ENCODE data around the gene PCDHB5. TPM values are rescaled to one million over a fixed set of nuclear protein-coding genes. Genes with fewer than 3 reads are reported as not detected.
"Not testable (repeated sequence)": the region's sequence is repeated elsewhere in the genome, so short reads cannot be mapped to it uniquely, and the experiment has no call there.

PCDHB5 gene
- total RNA-seq, 1 donor from 2014 or later, result 6.4 TPM

DNA sequence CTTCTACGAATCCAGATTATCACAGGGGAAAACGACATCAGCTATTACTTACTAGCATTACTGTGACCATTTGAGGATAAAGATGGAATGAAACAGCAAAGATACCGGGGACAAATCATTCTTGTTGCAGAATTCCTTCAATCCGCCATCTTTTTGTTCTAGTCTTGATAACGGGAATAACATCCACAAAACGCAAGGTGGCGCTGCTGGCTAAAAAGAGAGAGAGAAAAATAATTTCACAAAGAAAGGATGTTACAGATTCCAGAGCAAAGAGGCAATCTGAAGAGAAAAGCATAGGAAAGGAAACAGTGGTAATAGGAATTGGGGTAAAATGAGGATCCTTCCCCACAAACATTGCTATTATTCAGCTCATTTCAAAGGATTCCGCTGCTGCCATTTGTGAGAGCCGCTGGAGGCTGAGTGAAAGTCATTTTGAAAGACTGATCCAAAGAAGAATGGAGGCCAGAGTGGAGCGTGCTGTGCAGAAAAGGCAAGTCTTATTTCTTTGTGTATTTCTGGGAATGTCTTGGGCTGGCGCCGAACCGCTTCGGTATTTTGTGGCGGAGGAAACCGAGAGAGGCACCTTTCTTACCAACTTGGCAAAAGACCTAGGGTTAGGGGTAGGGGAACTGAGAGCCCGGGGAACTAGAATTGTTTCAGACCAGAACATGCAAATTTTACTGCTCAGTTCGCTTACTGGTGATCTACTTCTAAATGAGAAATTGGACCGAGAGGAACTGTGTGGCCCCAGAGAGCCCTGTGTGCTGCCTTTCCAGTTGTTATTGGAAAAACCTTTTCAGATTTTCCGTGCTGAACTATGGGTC, 37.6 kb downstream of the PCDHB5 start, which contains the start of gene PCDHB7:
PCDHB7 (plus strand) TSS at position 264 of the 824 bp plus-strand sequence; CDS start at position 456, 192 bp downstream.
- peak; percentile 13 for TF ChIP-seq CTCF (IDR thresholded peaks at IDR 0.05)
- no peaks in the 10 kb centered on the region for H3K27me3 Mint-ChIP-seq (ENCODE audit: unreplicated experiment)
- H3K4me1 Mint-ChIP-seq (ENCODE audit: unreplicated experiment), result no peaks in the 10 kb centered on the region
- H3K36me3 Mint-ChIP-seq (ENCODE audit: unreplicated experiment), result peaks cover 10% of the 10 kb centered on the region
- peaks cover 34% of the 10 kb centered on the region for H3K9me3 Mint-ChIP-seq (ENCODE audit: unreplicated experiment)
- H3K27ac Mint-ChIP-seq (ENCODE audit: unreplicated experiment), result no peak within 1 kb of the TSS
- DNase-seq (ENCODE audit: extremely low spot score, unreplicated experiment), result no peak
- no peak within 1 kb of the TSS for H3K4me3 Mint-ChIP-seq (ENCODE audit: unreplicated experiment)

GRCh38 chr5:141174291-141175104, 39.5 kb downstream of the PCDHB5 start:
- not testable (repeated sequence) for H3K27ac Mint-ChIP-seq (ENCODE audit: unreplicated experiment); H3K36me3 Mint-ChIP-seq (ENCODE audit: unreplicated experiment); H3K4me1 Mint-ChIP-seq (ENCODE audit: unreplicated experiment); H3K27me3 Mint-ChIP-seq (ENCODE audit: unreplicated experiment); DNase-seq (ENCODE audit: extremely low spot score, unreplicated experiment); H3K4me3 Mint-ChIP-seq (ENCODE audit: unreplicated experiment)
- H3K9me3 Mint-ChIP-seq (ENCODE audit: unreplicated experiment), result peaks cover 19% of the 10 kb centered on the region

- Mint-ChIP-seq H3K4me1 (ENCODE audit: unreplicated experiment) (no peaks in the 10 kb centered on the region), H3K36me3 (ENCODE audit: unreplicated experiment) (peaks cover 5% of the 10 kb centered on the region), H3K27ac (ENCODE audit: unreplicated experiment) (no peak overlapping the region), H3K9me3 (ENCODE audit: unreplicated experiment) (peaks cover 9% of the 10 kb centered on the region), H3K27me3 (ENCODE audit: unreplicated experiment) (no peaks in the 10 kb centered on the region), H3K4me3 (ENCODE audit: unreplicated experiment) (no peak overlapping the region)
- DNase-seq (ENCODE audit: extremely low spot score, unreplicated experiment), result no peak
- TF ChIP-seq CTCF (IDR thresholded peaks at IDR 0.05), result no peak
Measured at GRCh38 chr5:141175933-141176332, 40.9 kb downstream of the PCDHB5 start.

DNA sequence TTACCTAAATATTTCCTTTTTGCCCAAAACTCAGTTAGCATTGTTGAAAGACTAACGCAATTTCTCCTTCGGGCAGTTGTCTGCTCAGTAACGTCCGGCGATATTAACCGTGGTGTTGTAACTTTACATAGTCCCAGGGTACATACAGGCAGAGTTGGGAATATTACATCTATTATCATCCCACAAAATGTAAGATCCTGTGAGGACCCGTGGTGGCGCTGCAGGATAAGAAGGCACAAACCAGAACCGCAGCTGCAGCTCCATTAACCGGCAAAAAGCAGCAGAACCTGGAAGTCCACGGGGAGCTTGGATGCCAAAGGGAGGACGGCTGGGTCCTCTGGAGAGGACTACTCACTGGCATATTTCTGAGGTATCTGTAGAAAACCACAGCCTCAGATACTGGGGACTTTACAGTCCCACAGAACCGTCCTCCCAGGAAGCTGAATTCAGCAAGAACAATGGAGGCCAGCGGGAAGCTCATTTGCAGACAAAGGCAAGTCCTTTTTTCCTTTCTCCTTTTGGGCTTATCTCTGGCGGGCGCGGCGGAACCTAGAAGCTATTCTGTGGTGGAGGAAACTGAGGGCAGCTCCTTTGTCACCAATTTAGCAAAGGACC, 42.7 kb downstream of the PCDHB5 start, which contains the start of gene PCDHB8:
PCDHB8 (plus strand) TSS at position 214 of the 615 bp plus-strand sequence; CDS start at position 459, 245 bp downstream.
- peaks cover 18% of the 10 kb centered on the region for H3K9me3 Mint-ChIP-seq (ENCODE audit: unreplicated experiment)
- not testable (repeated sequence) for H3K27ac Mint-ChIP-seq (ENCODE audit: unreplicated experiment); H3K36me3 Mint-ChIP-seq (ENCODE audit: unreplicated experiment); H3K4me1 Mint-ChIP-seq (ENCODE audit: unreplicated experiment); DNase-seq (ENCODE audit: extremely low spot score, unreplicated experiment); H3K27me3 Mint-ChIP-seq (ENCODE audit: unreplicated experiment); H3K4me3 Mint-ChIP-seq (ENCODE audit: unreplicated experiment)

DNA sequence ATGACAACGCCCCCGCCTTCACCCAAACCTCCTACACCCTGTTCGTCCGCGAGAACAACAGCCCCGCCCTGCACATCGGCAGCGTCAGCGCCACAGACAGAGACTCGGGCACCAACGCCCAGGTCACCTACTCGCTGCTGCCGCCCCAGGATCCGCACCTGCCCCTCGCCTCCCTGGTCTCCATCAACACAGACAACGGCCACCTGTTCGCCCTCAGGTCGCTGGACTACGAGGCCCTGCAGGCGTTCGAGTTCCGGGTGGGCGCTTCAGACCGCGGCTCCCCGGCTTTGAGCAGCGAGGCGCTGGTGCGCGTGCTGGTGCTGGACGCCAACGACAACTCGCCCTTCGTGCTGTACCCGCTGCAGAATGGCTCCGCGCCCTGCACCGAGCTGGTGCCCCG, 44.4 kb downstream of the PCDHB5 start:
- H3K27ac Mint-ChIP-seq (ENCODE audit: unreplicated experiment); H3K27me3 Mint-ChIP-seq (ENCODE audit: unreplicated experiment); H3K4me3 Mint-ChIP-seq (ENCODE audit: unreplicated experiment); DNase-seq (ENCODE audit: extremely low spot score, unreplicated experiment); H3K36me3 Mint-ChIP-seq (ENCODE audit: unreplicated experiment); H3K4me1 Mint-ChIP-seq (ENCODE audit: unreplicated experiment): not testable (repeated sequence)
- peaks cover 24% of the 10 kb centered on the region for H3K9me3 Mint-ChIP-seq (ENCODE audit: unreplicated experiment)

DNA sequence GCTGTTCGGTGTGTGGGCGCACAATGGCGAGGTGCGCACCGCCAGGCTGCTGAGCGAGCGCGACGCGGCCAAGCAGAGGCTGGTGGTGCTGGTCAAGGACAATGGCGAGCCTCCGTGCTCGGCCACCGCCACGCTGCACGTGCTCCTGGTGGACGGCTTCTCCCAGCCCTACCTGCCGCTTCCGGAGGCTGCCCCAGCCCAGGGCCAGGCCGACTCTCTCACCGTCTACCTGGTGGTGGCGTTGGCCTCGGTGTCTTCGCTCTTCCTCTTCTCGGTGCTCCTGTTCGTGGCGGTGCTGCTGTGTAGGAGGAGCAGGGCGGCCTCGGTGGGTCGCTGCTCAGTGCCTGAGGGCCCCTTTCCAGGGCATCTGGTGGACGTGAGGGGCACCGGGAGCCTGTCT, 44.9 kb downstream of the PCDHB5 start:
- H3K4me1 Mint-ChIP-seq (ENCODE audit: unreplicated experiment); H3K27ac Mint-ChIP-seq (ENCODE audit: unreplicated experiment); DNase-seq (ENCODE audit: extremely low spot score, unreplicated experiment); H3K27me3 Mint-ChIP-seq (ENCODE audit: unreplicated experiment); H3K4me3 Mint-ChIP-seq (ENCODE audit: unreplicated experiment): not testable (repeated sequence)
- Mint-ChIP-seq H3K36me3 (ENCODE audit: unreplicated experiment) (peaks cover 11% of the 10 kb centered on the region), H3K9me3 (ENCODE audit: unreplicated experiment) (peaks cover 29% of the 10 kb centered on the region)

Measured in osteocyte (in vitro differentiated cells).